K562 (cell line): ENCODE data around the gene RSBN1L. TPM values are rescaled to one million over a fixed set of nuclear protein-coding genes. Genes with fewer than 3 reads are reported as not detected.

Experiments
- CBX2 ChIP-seq: fragments of 200-600 bp; sonication (generic); IDR thresholded peaks from one replicate; pipeline ENCODE4 v1.6.1; 2012; ENCODE audit warnings: mild to moderate bottlenecking, low read length, inconsistent platforms; ENCODE audit not compliant: insufficient read depth, poor library complexity, severe bottlenecking
- CEBPB ChIP-seq: fragments of 450-650 bp; IDR thresholded peaks from 2 replicates; pipeline ENCODE4 v1.6.1; 2016; ENCODE audit warnings: missing genetic modification characterization, missing compliant biosample characterization
- CGGBP1 ChIP-seq: fragments of 250-450 bp; sonication (Bioruptor Pico); IDR thresholded peaks from 2 replicates; pipeline ENCODE4 v1.9.0; 2021; ENCODE audit warnings: mild to moderate bottlenecking
- COPS2 ChIP-seq: fragments of 450-650 bp; conservative IDR thresholded peaks from 2 replicates; pipeline ENCODE4 v1.6.1; 2016; ENCODE audit warnings: mild to moderate bottlenecking, moderate library complexity
- EZH2 ChIP-seq: IDR thresholded peaks from 2 replicates; pipeline ENCODE4 v1.6.1; 2012; ENCODE audit warnings: low read depth, mild to moderate bottlenecking, inconsistent platforms, low read length, borderline replicate concordance
- HEY1 ChIP-seq: fragments of 250-450 bp; sonication (Bioruptor Pico); IDR thresholded peaks from 2 replicates; pipeline ENCODE4 v1.5.0; 2020; ENCODE audit warnings: mild to moderate bottlenecking, moderate library complexity, borderline replicate concordance
- HMG20A ChIP-seq: fragments of 450-650 bp; formaldehyde crosslinking; conservative IDR thresholded peaks from 2 replicates; pipeline ENCODE4 v1.4.0; 2020; ENCODE audit warnings: mild to moderate bottlenecking, mixed read lengths
- HOMEZ ChIP-seq: fragments of 250-450 bp; sonication (Bioruptor Pico); IDR thresholded peaks from 2 replicates; pipeline ENCODE4 v1.4.0; 2020; ENCODE audit warnings: mild to moderate bottlenecking, moderate library complexity
- MAZ ChIP-seq, 2 experiments: fragments of 450-650 bp in 1 of 2; sonication (generic) in 1 of 2; formaldehyde crosslinking; IDR thresholded peaks in 1 of 2; conservative IDR thresholded peaks in 1 of 2; 2 replicates each; pipeline versions ENCODE4 v1.4.0 to v1.5.0; 2020; ENCODE audit warnings: mild to moderate bottlenecking in 1 of 2, missing genetic modification reagents in 1 of 2
- NRF1 ChIP-seq, 2 experiments: fragments of 450-650 bp; IDR thresholded peaks in 1 of 2; conservative IDR thresholded peaks in 1 of 2; 2 replicates each; pipeline ENCODE4 v1.6.1; 2014; ENCODE audit warnings: mild to moderate bottlenecking in 2 of 2
- RAD51 ChIP-seq: fragments of 450-650 bp; IDR thresholded peaks from 2 replicates; pipeline ENCODE4 v1.7.1; 2016; ENCODE audit warnings: low read depth, mild to moderate bottlenecking, borderline replicate concordance
- STAT5A ChIP-seq: IDR thresholded peaks from 2 replicates; pipeline ENCODE4 v1.6.1; 2012; ENCODE audit warnings: low read length, inconsistent platforms, borderline replicate concordance
- TARDBP ChIP-seq: fragments of 450-650 bp; IDR thresholded peaks from 2 replicates; pipeline ENCODE4 v1.6.1; 2016
- ZNF121 ChIP-seq: sonication (generic); formaldehyde crosslinking; conservative IDR thresholded peaks from 2 replicates; pipeline ENCODE4 v1.8.0; 2022; ENCODE audit warnings: missing genetic modification reagents
- ZNF263 ChIP-seq: sonication (generic); formaldehyde crosslinking; IDR thresholded peaks from 2 replicates; pipeline ENCODE4 v1.8.0; 2022; ENCODE audit warnings: mild to moderate bottlenecking, missing genetic modification reagents, borderline replicate concordance
- ZNF41 ChIP-seq: fragments of 250-450 bp; sonication (Bioruptor Pico); conservative IDR thresholded peaks from 2 replicates; pipeline ENCODE4 v1.4.0; 2020; ENCODE audit warnings: mild to moderate bottlenecking
- ZNF445 ChIP-seq: fragments of 250-450 bp; sonication (Bioruptor Pico); IDR thresholded peaks from 2 replicates; pipeline ENCODE4 v1.4.0; 2020; ENCODE audit warnings: low read depth, mild to moderate bottlenecking, moderate library complexity
- ZNF561 ChIP-seq: fragments of 450-650 bp; formaldehyde crosslinking; conservative IDR thresholded peaks from 2 replicates; pipeline ENCODE4 v1.4.0; 2020; ENCODE audit warnings: mild to moderate bottlenecking, moderate library complexity
- ZNF668 ChIP-seq: fragments of 250-450 bp; sonication (Bioruptor Pico); IDR thresholded peaks from 2 replicates; pipeline ENCODE4 v1.8.0; 2022; ENCODE audit warnings: mild to moderate bottlenecking, inconsistent platforms
- ZNF77 ChIP-seq: fragments of 250-450 bp; sonication (Bioruptor Pico); IDR thresholded peaks from 2 replicates; pipeline ENCODE4 v1.5.0; 2020
- polyA plus RNA-seq, 8 experiments: library from polyadenylated mRNA; depleted of rRNA in 4 of 8; stranded (reverse) in 5 of 8; unstranded in 3 of 8; fragments of >200 nt; fragmentation: Nextera tagmentation in 2 of 8; fragmentation: Illumina TruSeq in 1 of 8; extraction: Ambion mirVana in 2 of 8; extraction: Trizol in 1 of 8; gene quantifications; 2 replicates each; pipeline versions ENCODE4 v1.2.1 to v1.2.3, GENCODE V29; 2011 to 2014; ENCODE audit warnings: inconsistent platforms in 1 of 8, missing spikeins in 1 of 8
- total RNA-seq, 7 experiments: library from RNA; depleted of rRNA in 6 of 7; stranded (reverse); fragments of >200 nt in 6 of 7; fragmentation: Illumina TruSeq in 2 of 7; extraction: Trizol in 2 of 7; gene quantifications; 2 replicates each; pipeline versions ENCODE4 v1.2.1 to v1.2.3, GENCODE V29; 2011 to 2021; ENCODE audit warnings: low replicate concordance in 1 of 7
- TF ChIP-seq, protein P1 (sequence below): sonication (generic); formaldehyde crosslinking; IDR thresholded peaks from 2 replicates; pipeline ENCODE4 v1.8.1; 2023; ENCODE audit warnings: mild to moderate bottlenecking, missing genetic modification reagents
- TF ChIP-seq, protein P2 (sequence below): fragments of 450-650 bp; IDR thresholded peaks from 2 replicates; pipeline ENCODE4 v1.6.1; 2016; ENCODE audit warnings: low read depth, mild to moderate bottlenecking, moderate library complexity

Gene RSBN1L
- total and polyA plus RNA-seq, 9 of the 15 experiments (the other 6 are each of a cell fraction or from before 2014, with no cell fraction given), result 6.2 to 35.2 (median 20.1) TPM

GRCh38 chr7:77696057-77696642 lies at the start of gene RSBN1L (continued):
- TF ChIP-seq HEY1 (CRISPR knock-in tag) (no peak), MAZ (CRISPR knock-in tag; conservative IDR thresholded peaks at IDR 0.05 in 1 of 2, IDR thresholded peaks at IDR 0.05 in 1 of 2) (peak; percentile 75 to 94), STAT5A (no peak), CGGBP1 (CRISPR knock-in tag) (peak; percentile 86), TARDBP (no peak), RAD51 (no peak), COPS2 (no peak), ZNF668 (CRISPR knock-in tag) (no peak), ZNF445 (no peak), EZH2 (no peak), ZNF41 (CRISPR knock-in tag) (no peak), HMG20A (CRISPR knock-in tag) (no peak), ZNF263 (CRISPR knock-in tag) (peak; percentile 41; the same call in 1 of the 2 replicates), ZNF77 (CRISPR knock-in tag) (no peak), NRF1 (conservative IDR thresholded peaks at IDR 0.05 in 1 of 2, IDR thresholded peaks at IDR 0.05 in 1 of 2) (peak; percentile 62 to 71), HOMEZ (CRISPR knock-in tag) (no peak), CEBPB (tag) (no peak), ZNF121 (CRISPR knock-in tag) (no peak), CBX2 (no peak), ZNF561 (no peak)
- TF ChIP-seq, protein P1, sequence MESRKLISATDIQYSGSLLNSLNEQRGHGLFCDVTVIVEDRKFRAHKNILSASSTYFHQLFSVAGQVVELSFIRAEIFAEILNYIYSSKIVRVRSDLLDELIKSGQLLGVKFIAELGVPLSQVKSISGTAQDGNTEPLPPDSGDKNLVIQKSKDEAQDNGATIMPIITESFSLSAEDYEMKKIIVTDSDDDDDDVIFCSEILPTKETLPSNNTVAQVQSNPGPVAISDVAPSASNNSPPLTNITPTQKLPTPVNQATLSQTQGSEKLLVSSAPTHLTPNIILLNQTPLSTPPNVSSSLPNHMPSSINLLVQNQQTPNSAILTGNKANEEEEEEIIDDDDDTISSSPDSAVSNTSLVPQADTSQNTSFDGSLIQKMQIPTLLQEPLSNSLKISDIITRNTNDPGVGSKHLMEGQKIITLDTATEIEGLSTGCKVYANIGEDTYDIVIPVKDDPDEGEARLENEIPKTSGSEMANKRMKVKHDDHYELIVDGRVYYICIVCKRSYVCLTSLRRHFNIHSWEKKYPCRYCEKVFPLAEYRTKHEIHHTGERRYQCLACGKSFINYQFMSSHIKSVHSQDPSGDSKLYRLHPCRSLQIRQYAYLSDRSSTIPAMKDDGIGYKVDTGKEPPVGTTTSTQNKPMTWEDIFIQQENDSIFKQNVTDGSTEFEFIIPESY (CRISPR knock-in tag), result no peak
- TF ChIP-seq, protein P2, sequence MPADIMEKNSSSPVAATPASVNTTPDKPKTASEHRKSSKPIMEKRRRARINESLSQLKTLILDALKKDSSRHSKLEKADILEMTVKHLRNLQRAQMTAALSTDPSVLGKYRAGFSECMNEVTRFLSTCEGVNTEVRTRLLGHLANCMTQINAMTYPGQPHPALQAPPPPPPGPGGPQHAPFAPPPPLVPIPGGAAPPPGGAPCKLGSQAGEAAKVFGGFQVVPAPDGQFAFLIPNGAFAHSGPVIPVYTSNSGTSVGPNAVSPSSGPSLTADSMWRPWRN, result no peak
